Gastroesophageal sphincter (tissue), 3 donors: ENCODE results near the gene CAVIN3.

Experiments used
- EP300 ChIP-seq: sonication (generic); formaldehyde crosslinking; IDR thresholded peaks from one replicate; pipeline ENCODE4 v1.6.1; 2017; ENCODE audit warnings: antibody characterized with exemption, mild to moderate bottlenecking
- POLR2A ChIP-seq, 2 donors: fragments of 450-650 bp; IDR thresholded peaks; one replicate each; pipeline ENCODE4 v1.6.1; 2017; ENCODE audit warnings: antibody characterized with exemption in 2 of 2, mild to moderate bottlenecking in 2 of 2, moderate library complexity in 1 of 2
- TF ChIP-seq, protein P1 (sequence below), 4 experiments: fragments of 200-600 bp in 2 of 4; fragments of 450-650 bp in 2 of 4; sonication (generic) in 1 of 4; IDR thresholded peaks; one replicate each; pipeline ENCODE4 v1.5.1; 2017 to 2019; ENCODE audit warnings: antibody characterized with exemption in 4 of 4, mild to moderate bottlenecking in 2 of 4, moderate library complexity in 2 of 4

DNA sequence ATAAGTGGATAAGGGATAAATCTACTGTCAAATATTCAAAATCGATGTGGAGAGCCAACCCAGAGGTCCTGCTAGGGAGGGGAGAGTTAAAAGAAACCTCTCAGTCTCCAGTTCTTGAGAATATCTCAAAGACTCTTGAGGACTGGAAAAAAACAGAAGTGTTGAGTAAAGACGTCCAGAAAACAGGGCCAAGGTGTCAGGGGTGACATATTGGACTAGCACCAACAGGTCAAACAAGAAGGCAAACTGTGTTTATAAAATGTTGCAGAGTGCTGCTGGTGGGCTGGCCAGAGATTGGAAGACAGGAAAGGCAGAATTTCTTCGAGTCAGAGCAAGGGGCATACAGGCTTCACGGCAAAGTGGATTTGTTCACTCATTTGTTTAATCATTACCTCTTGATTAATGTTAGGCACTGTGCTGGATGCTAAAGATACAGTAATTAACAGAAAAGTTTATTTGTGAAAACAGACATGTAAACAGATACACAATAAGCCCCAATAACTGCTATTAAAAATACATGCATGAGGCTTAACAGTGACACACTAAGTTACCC, 36.3 kb upstream of the CAVIN3 start:
- no peak for TF ChIP-seq EP300
- TF ChIP-seq POLR2A (IDR thresholded peaks at IDR 0.05): no peak
- TF ChIP-seq, protein P1, sequence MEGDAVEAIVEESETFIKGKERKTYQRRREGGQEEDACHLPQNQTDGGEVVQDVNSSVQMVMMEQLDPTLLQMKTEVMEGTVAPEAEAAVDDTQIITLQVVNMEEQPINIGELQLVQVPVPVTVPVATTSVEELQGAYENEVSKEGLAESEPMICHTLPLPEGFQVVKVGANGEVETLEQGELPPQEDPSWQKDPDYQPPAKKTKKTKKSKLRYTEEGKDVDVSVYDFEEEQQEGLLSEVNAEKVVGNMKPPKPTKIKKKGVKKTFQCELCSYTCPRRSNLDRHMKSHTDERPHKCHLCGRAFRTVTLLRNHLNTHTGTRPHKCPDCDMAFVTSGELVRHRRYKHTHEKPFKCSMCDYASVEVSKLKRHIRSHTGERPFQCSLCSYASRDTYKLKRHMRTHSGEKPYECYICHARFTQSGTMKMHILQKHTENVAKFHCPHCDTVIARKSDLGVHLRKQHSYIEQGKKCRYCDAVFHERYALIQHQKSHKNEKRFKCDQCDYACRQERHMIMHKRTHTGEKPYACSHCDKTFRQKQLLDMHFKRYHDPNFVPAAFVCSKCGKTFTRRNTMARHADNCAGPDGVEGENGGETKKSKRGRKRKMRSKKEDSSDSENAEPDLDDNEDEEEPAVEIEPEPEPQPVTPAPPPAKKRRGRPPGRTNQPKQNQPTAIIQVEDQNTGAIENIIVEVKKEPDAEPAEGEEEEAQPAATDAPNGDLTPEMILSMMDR (IDR thresholded peaks at IDR 0.05): no peak
